ENCODE results near the gene PTPN12.

DNA sequence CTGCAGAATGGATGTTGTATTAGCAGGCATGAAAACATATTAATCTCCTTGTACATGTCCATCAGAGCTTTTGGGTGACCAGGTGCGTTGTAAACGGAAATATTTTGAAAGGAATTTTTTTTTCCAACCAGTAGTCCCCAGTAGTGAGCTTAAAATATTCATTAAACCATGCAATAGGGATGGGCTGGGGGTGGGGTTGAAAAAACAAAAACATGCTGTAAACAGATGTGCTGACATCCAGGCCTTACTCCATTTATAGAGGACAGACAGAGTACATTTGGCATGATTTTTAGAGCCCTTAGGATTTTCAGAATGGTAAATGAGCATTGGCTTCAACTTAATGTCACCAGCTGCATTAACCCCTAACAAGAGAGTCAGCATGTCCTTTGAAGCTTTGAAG is 50.2 kb downstream of the PTPN12 start:
- TF ChIP-seq POLR2A (IDR thresholded peaks at IDR 0.05) = no peak
- TF ChIP-seq, protein P1, sequence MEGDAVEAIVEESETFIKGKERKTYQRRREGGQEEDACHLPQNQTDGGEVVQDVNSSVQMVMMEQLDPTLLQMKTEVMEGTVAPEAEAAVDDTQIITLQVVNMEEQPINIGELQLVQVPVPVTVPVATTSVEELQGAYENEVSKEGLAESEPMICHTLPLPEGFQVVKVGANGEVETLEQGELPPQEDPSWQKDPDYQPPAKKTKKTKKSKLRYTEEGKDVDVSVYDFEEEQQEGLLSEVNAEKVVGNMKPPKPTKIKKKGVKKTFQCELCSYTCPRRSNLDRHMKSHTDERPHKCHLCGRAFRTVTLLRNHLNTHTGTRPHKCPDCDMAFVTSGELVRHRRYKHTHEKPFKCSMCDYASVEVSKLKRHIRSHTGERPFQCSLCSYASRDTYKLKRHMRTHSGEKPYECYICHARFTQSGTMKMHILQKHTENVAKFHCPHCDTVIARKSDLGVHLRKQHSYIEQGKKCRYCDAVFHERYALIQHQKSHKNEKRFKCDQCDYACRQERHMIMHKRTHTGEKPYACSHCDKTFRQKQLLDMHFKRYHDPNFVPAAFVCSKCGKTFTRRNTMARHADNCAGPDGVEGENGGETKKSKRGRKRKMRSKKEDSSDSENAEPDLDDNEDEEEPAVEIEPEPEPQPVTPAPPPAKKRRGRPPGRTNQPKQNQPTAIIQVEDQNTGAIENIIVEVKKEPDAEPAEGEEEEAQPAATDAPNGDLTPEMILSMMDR (IDR thresholded peaks at IDR 0.05) = no peak
